H9 (cell line): ENCODE results near the gene ALPG. TPM values are rescaled to one million over a fixed set of nuclear protein-coding genes. Genes with fewer than 3 reads are reported as not detected.
A peak's percentile ranks its signal among the peaks of the same experiment; 100 is the strongest.

Experiments used
- DNase-seq: peaks from one replicate; pipeline ENCODE4 v3.0.0-alpha.2; 2017
- H2AFZ ChIP-seq: one replicate; pipeline ENCODE4 v1.6.1; 2013; ENCODE audit warnings: mild to moderate bottlenecking, low read length, control low read depth, moderate library complexity
- H2AK5ac ChIP-seq: 2 replicates; pipeline ENCODE4 v1.6.1; 2013; ENCODE audit warnings: low read length, control low read depth, mixed read lengths; ENCODE audit not compliant: insufficient read length
- H2BK120ac ChIP-seq: one replicate; pipeline ENCODE4 v1.6.1; 2013; ENCODE audit warnings: low read depth, mild to moderate bottlenecking, low read length, control low read depth, inconsistent platforms; ENCODE audit not compliant: poor library complexity, severe bottlenecking
- H2BK12ac ChIP-seq: 2 replicates; pipeline ENCODE4 v1.6.1; 2013; ENCODE audit warnings: low read length, control low read depth, mixed read lengths, low read depth; ENCODE audit not compliant: insufficient read length
- H2BK15ac ChIP-seq: 2 replicates; pipeline ENCODE4 v1.6.1; 2013; ENCODE audit warnings: low read depth, low read length, control low read depth
- H2BK20ac ChIP-seq: one replicate; pipeline ENCODE4 v1.6.1; 2013; ENCODE audit warnings: low read depth, mild to moderate bottlenecking, low read length, control low read depth, inconsistent platforms; ENCODE audit not compliant: poor library complexity, severe bottlenecking
- H2BK5ac ChIP-seq: 2 replicates; pipeline ENCODE4 v1.6.1; 2013; ENCODE audit warnings: low read length, control low read depth, mixed read lengths; ENCODE audit not compliant: insufficient read length
- H3K14ac ChIP-seq: 2 replicates; pipeline ENCODE4 v1.6.1; 2013; ENCODE audit warnings: low read length, control low read depth; ENCODE audit not compliant: insufficient read depth
- H3K18ac ChIP-seq: 2 replicates; pipeline ENCODE4 v1.6.1; 2013; ENCODE audit warnings: low read depth, mild to moderate bottlenecking, mixed read lengths, low read length, control low read depth; ENCODE audit not compliant: insufficient read length
- H3K23ac ChIP-seq: 2 replicates; pipeline ENCODE4 v1.6.1; 2013; ENCODE audit warnings: low read length, control low read depth, mixed read lengths, low read depth; ENCODE audit not compliant: insufficient read length
- H3K23me2 ChIP-seq: 2 replicates; pipeline ENCODE4 v1.6.1; 2013; ENCODE audit warnings: low read depth, mild to moderate bottlenecking, mixed read lengths, low read length, control low read depth; ENCODE audit not compliant: insufficient read length, poor library complexity, severe bottlenecking
- H3K27ac ChIP-seq: 2 replicates; pipeline ENCODE4 v1.5.1; 2013; ENCODE audit warnings: low read length, control low read depth, mixed read lengths, low read depth; ENCODE audit not compliant: insufficient read length
- H3K27me3 ChIP-seq: 2 replicates; pipeline ENCODE4 v1.6.1; 2013; ENCODE audit warnings: low read length, control low read depth, inconsistent platforms; ENCODE audit not compliant: insufficient read depth
- H3K4ac ChIP-seq: 2 replicates; pipeline ENCODE4 v1.6.1; 2013; ENCODE audit warnings: low read depth, mild to moderate bottlenecking, control low read depth, inconsistent platforms, low read length, moderate library complexity
- H3K4me1 ChIP-seq: 2 replicates; pipeline ENCODE4 v1.6.1; 2013; ENCODE audit warnings: low read length, control low read depth, inconsistent platforms; ENCODE audit not compliant: insufficient read depth
- H3K4me2 ChIP-seq: 2 replicates; pipeline ENCODE4 v1.6.1; 2013; ENCODE audit warnings: low read length, control low read depth, mixed read lengths; ENCODE audit not compliant: insufficient read length, insufficient read depth
- H3K56ac ChIP-seq: 2 replicates; pipeline ENCODE4 v1.6.1; 2013; ENCODE audit warnings: low read depth, mild to moderate bottlenecking, mixed read lengths, low read length, control low read depth; ENCODE audit not compliant: insufficient read length
- H3K79me1 ChIP-seq: 2 replicates; pipeline ENCODE4 v1.6.1; 2013; ENCODE audit warnings: low read depth, mild to moderate bottlenecking, moderate library complexity, low read length, control low read depth, inconsistent platforms; ENCODE audit not compliant: insufficient read depth, poor library complexity, severe bottlenecking
- H3K79me2 ChIP-seq: 2 replicates; pipeline ENCODE4 v1.6.1; 2013; ENCODE audit warnings: low read length, control low read depth, inconsistent platforms; ENCODE audit not compliant: insufficient read depth
- H3K9ac ChIP-seq: 2 replicates; pipeline ENCODE4 v1.6.1; 2013; ENCODE audit warnings: low read length, control low read depth, mixed read lengths; ENCODE audit not compliant: insufficient read length; ENCODE audit errors: extremely low read depth
- H3K9me3 ChIP-seq: one replicate; pipeline ENCODE4 v1.6.1; 2013; ENCODE audit warnings: low read depth, low read length, inconsistent platforms; ENCODE audit not compliant: control insufficient read depth
- H3T11ph ChIP-seq: one replicate; pipeline ENCODE4 v1.6.1; 2013; ENCODE audit warnings: mild to moderate bottlenecking, low read length, control low read depth, inconsistent platforms
- H4K20me1 ChIP-seq: one replicate; pipeline ENCODE4 v1.6.1; 2013; ENCODE audit not compliant: control insufficient read depth, insufficient read length, insufficient read depth
- H4K5ac ChIP-seq: 2 replicates; pipeline ENCODE4 v1.6.1; 2013; ENCODE audit warnings: low read depth, mild to moderate bottlenecking, mixed read lengths, low read length, control low read depth; ENCODE audit not compliant: insufficient read length
- H4K8ac ChIP-seq: replicated peaks from 2 replicates; pipeline ENCODE4 v1.6.1; 2013; ENCODE audit warnings: low read length, control low read depth, mixed read lengths, low read depth; ENCODE audit not compliant: insufficient read length
- H4K91ac ChIP-seq: 2 replicates; pipeline ENCODE4 v1.6.1; 2013; ENCODE audit warnings: low read depth, mild to moderate bottlenecking, moderate library complexity, mixed read lengths, low read length, control low read depth; ENCODE audit not compliant: insufficient read length
- H3K27ac Mint-ChIP-seq, 3 experiments: 2 replicates in 2 of 3; 3 replicates in 1 of 3; pipeline ENCODE4 v1.8.0; 2020 to 2021; ENCODE audit warnings: mixed read lengths in 3 of 3, mild to moderate bottlenecking in 1 of 3, moderate library complexity in 1 of 3
- H3K27me3 Mint-ChIP-seq: 2 replicates; pipeline ENCODE4 v1.8.0; 2021; ENCODE audit warnings: low read depth, mild to moderate bottlenecking, moderate library complexity, mixed read lengths
- H3K36me3 Mint-ChIP-seq, 3 experiments: 2 replicates in 2 of 3; 3 replicates in 1 of 3; pipeline ENCODE4 v1.8.0; 2020 to 2021; ENCODE audit warnings: low read depth in 3 of 3, mixed read lengths in 3 of 3; ENCODE audit not compliant: insufficient read depth in 1 of 3
- H3K4me1 Mint-ChIP-seq, 2 experiments: 2 replicates each; pipeline ENCODE4 v1.8.0; 2020; ENCODE audit warnings: mixed read lengths in 2 of 2
- H3K4me3 Mint-ChIP-seq, 2 experiments: 2 replicates in 1 of 2; 3 replicates in 1 of 2; pipeline ENCODE4 v1.8.0; 2020 to 2021; ENCODE audit warnings: mild to moderate bottlenecking in 2 of 2, mixed read lengths in 2 of 2, moderate library complexity in 1 of 2
- H3K9me3 Mint-ChIP-seq, 2 experiments: 2 replicates in 1 of 2; 3 replicates in 1 of 2; pipeline ENCODE4 v1.8.0; 2020; ENCODE audit warnings: mild to moderate bottlenecking in 2 of 2, mixed read lengths in 2 of 2, moderate library complexity in 1 of 2
- WGBS: extraction: QIAGEN DNeasy Blood & Tissue Kit; methylation state at CpG from one replicate; pipeline ENCODE4 v1.1.7; 2013; ENCODE audit warnings: missing lambda C conversion rate, low lambda C conversion rate, mixed read lengths; ENCODE audit not compliant: insufficient read length; ENCODE audit errors: extremely low coverage; 5-methylcytosine and 5-hydroxymethylcytosine counted together
- total RNA-seq: library from RNA; stranded (reverse); gene quantifications from 2 replicates; pipeline ENCODE4 v1.2.1, GENCODE V29; 2021
- TF ChIP-seq, protein P1 (sequence below): fragments of 200-600 bp; sonication (generic); conservative IDR thresholded peaks from 3 replicates; pipeline ENCODE4 v1.8.0; 2021; ENCODE audit warnings: antibody characterized with exemption, mild to moderate bottlenecking

ALPG gene
- total RNA-seq, 1 experiment from 2014 or later: 1.3 TPM

GRCh38 chr2:232447638-232448303 is 41.1 kb downstream of the ALPG start:
- H3K27ac ChIP-seq: no peak overlapping the region
- no peak overlapping the region for H4K91ac ChIP-seq
- H3K79me1 ChIP-seq: no peaks in the 10 kb centered on the region
- no peaks in the 10 kb centered on the region for H3K23me2 ChIP-seq
- H3K36me3 Mint-ChIP-seq: no peaks in the 10 kb centered on the region
- no peak overlapping the region for H2BK120ac ChIP-seq
- no peak overlapping the region for H3K4me2 ChIP-seq
- no peak overlapping the region for H3T11ph ChIP-seq
- no peaks in the 10 kb centered on the region for H3K27me3 ChIP-seq
- H3K56ac ChIP-seq: no peak overlapping the region
- H3K4me1 ChIP-seq: no peaks in the 10 kb centered on the region
- H2BK20ac ChIP-seq: no peak overlapping the region
- no peak overlapping the region for H3K4ac ChIP-seq
- H3K4me3 Mint-ChIP-seq: no peak overlapping the region
- H2AFZ ChIP-seq: no peak overlapping the region
- no peak overlapping the region for H4K8ac ChIP-seq
- no peak overlapping the region for H2BK15ac ChIP-seq
- no peak overlapping the region for H3K18ac ChIP-seq
- no peaks in the 10 kb centered on the region for H3K9me3 ChIP-seq
- H3K27ac Mint-ChIP-seq: no peak overlapping the region
- TF ChIP-seq, protein P1, sequence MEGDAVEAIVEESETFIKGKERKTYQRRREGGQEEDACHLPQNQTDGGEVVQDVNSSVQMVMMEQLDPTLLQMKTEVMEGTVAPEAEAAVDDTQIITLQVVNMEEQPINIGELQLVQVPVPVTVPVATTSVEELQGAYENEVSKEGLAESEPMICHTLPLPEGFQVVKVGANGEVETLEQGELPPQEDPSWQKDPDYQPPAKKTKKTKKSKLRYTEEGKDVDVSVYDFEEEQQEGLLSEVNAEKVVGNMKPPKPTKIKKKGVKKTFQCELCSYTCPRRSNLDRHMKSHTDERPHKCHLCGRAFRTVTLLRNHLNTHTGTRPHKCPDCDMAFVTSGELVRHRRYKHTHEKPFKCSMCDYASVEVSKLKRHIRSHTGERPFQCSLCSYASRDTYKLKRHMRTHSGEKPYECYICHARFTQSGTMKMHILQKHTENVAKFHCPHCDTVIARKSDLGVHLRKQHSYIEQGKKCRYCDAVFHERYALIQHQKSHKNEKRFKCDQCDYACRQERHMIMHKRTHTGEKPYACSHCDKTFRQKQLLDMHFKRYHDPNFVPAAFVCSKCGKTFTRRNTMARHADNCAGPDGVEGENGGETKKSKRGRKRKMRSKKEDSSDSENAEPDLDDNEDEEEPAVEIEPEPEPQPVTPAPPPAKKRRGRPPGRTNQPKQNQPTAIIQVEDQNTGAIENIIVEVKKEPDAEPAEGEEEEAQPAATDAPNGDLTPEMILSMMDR: no peak
- no peaks in the 10 kb centered on the region for H3K79me2 ChIP-seq
- H4K5ac ChIP-seq: no peak overlapping the region
- no peaks in the 10 kb centered on the region for H3K9me3 Mint-ChIP-seq
- H2BK5ac ChIP-seq: no peak overlapping the region
- WGBS: no CpG with 5 or more reads among the region's 18 CpGs
- H3K9ac ChIP-seq: no peak overlapping the region
- H3K14ac ChIP-seq: no peak overlapping the region; the same call in 1 of the 2 replicates
- no peaks in the 10 kb centered on the region for H3K4me1 Mint-ChIP-seq
- H2AK5ac ChIP-seq: no peak overlapping the region
- peaks cover 11% of the 10 kb centered on the region for H3K27me3 Mint-ChIP-seq
- DNase-seq: peak; percentile 22
- H3K23ac ChIP-seq: no peak overlapping the region
- no peak overlapping the region for H2BK12ac ChIP-seq
- H4K20me1 ChIP-seq: no peaks in the 10 kb centered on the region
